HEK293T (cell line): ENCODE measurements around the gene GTF3C1.

Experiments
- CTCF ChIA-PET: fragments of 350-600 bp; formaldehyde crosslinking; extraction: SDS; loops from one replicate; lab custom pipeline; 2021; ENCODE audit warnings: antibody characterized with exemption, inconsistent platforms; lab: Yijun Ruan, JAX
- POLR2A ChIA-PET: fragments of 350-600 bp; formaldehyde crosslinking; extraction: SDS; loops from one replicate; lab custom pipeline; 2020; ENCODE audit warnings: antibody characterized with exemption, inconsistent platforms; lab: Yijun Ruan, JAX
- DNase-seq: peaks from one replicate; pipeline ENCODE4 v3.0.0; 2012; ENCODE audit warnings: mixed read lengths; ENCODE audit errors: extremely low spot score
- ARNT ChIP-seq: fragments of 450-650 bp; IDR thresholded peaks from 2 replicates; pipeline ENCODE4 v1.6.1; 2017; ENCODE audit warnings: mild to moderate bottlenecking
- BHLHE40 ChIP-seq: fragments of 450-650 bp; IDR thresholded peaks from 2 replicates; pipeline ENCODE4 v1.6.1; 2016; ENCODE audit warnings: mild to moderate bottlenecking, moderate library complexity, borderline replicate concordance
- CTBP1 ChIP-seq: fragments of 450-650 bp; IDR thresholded peaks from 2 replicates; pipeline ENCODE4 v1.6.1; 2016; ENCODE audit warnings: borderline replicate concordance
- ELF4 ChIP-seq: fragments of 450-650 bp; IDR thresholded peaks from 2 replicates; pipeline ENCODE4 v1.6.1; 2017; ENCODE audit warnings: antibody characterized with exemption
- FOXA1 ChIP-seq: fragments of 450-650 bp; IDR thresholded peaks from 2 replicates; pipeline ENCODE4 v1.6.1; 2016; ENCODE audit warnings: mild to moderate bottlenecking
- FOXK2 ChIP-seq: fragments of 450-650 bp; IDR thresholded peaks from 2 replicates; pipeline ENCODE4 v1.6.1; 2016; ENCODE audit warnings: mild to moderate bottlenecking
- FOXM1 ChIP-seq: fragments of 450-650 bp; IDR thresholded peaks from 2 replicates; pipeline ENCODE4 v1.6.1; 2017; ENCODE audit warnings: mild to moderate bottlenecking, borderline replicate concordance
- HDGF ChIP-seq: fragments of 450-650 bp; IDR thresholded peaks from 2 replicates; pipeline ENCODE4 v1.6.1; 2017; ENCODE audit warnings: antibody characterized with exemption, borderline replicate concordance
- L3MBTL2 ChIP-seq: fragments of 450-650 bp; conservative IDR thresholded peaks from 2 replicates; pipeline ENCODE4 v1.6.1; 2016; ENCODE audit warnings: mild to moderate bottlenecking
- LEF1 ChIP-seq: fragments of 450-650 bp; IDR thresholded peaks from 2 replicates; pipeline ENCODE4 v1.6.1; 2017; ENCODE audit warnings: mild to moderate bottlenecking, borderline replicate concordance
- NFRKB ChIP-seq: fragments of 450-650 bp; IDR thresholded peaks from 2 replicates; pipeline ENCODE4 v1.6.1; 2016; ENCODE audit warnings: mild to moderate bottlenecking, moderate library complexity
- SP1 ChIP-seq: fragments of 450-650 bp; IDR thresholded peaks from 2 replicates; pipeline ENCODE4 v1.6.1; 2017
- SUZ12 ChIP-seq: fragments of 450-650 bp; IDR thresholded peaks from 2 replicates; pipeline ENCODE4 v1.6.1; 2016; ENCODE audit warnings: mild to moderate bottlenecking
- TARDBP ChIP-seq: fragments of 450-650 bp; IDR thresholded peaks from 2 replicates; pipeline ENCODE4 v1.6.1; 2016
- ZNF384 ChIP-seq: fragments of 450-650 bp; IDR thresholded peaks from 2 replicates; pipeline ENCODE4 v1.6.1; 2016
- TF ChIP-seq, protein P1 (sequence below): fragments of 450-650 bp; IDR thresholded peaks from 2 replicates; pipeline ENCODE4 v1.6.1; 2016

GTF3C1 gene

GRCh38 chr16:27444015-27444414 lies 105.7 kb downstream of the GTF3C1 start:
- no peak for TF ChIP-seq NFRKB
- TF ChIP-seq FOXM1: no peak
- TF ChIP-seq, protein P1, sequence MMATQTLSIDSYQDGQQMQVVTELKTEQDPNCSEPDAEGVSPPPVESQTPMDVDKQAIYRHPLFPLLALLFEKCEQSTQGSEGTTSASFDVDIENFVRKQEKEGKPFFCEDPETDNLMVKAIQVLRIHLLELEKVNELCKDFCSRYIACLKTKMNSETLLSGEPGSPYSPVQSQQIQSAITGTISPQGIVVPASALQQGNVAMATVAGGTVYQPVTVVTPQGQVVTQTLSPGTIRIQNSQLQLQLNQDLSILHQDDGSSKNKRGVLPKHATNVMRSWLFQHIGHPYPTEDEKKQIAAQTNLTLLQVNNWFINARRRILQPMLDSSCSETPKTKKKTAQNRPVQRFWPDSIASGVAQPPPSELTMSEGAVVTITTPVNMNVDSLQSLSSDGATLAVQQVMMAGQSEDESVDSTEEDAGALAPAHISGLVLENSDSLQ: no peak
- TF ChIP-seq SP1: no peak
- TF ChIP-seq ARNT: no peak
- TF ChIP-seq FOXA1: no peak
- TF ChIP-seq ELF4: no peak
- TF ChIP-seq FOXK2: no peak
- TF ChIP-seq BHLHE40: no peak
- TF ChIP-seq LEF1: no peak
- TF ChIP-seq HDGF: no peak
- no peak for TF ChIP-seq ZNF384
- DNase-seq: no peak
- ChIA-PET POLR2A (no interaction called here), CTCF (no interaction called here)

DNA sequence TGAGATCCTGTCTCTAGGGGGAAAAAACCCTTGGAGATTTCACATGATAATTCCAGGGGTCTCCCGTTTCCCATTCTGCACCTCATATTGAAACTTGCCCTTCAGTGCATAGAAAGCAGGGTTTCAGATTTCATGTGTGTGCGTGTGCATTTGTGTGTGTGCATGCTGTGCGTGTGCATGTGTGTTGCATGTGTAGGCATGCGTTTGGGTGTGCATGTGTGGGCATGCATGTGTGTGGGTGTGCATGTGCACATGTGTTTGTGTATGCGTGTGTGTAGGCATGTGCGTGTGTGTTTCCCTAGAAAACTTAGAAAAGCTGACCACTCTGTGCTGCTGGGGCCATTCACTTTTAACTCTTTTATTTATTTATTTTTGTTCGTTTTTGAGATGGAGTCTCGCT lies 107.7 kb downstream of the GTF3C1 start:
- no peak for DNase-seq
- ChIA-PET CTCF (no interaction called here), POLR2A (no interaction called here)
- no peak for TF ChIP-seq ZNF384
- no peak for TF ChIP-seq CTBP1
- TF ChIP-seq LEF1: no peak
- no peak for TF ChIP-seq TARDBP
- TF ChIP-seq L3MBTL2: no peak
- TF ChIP-seq FOXM1: no peak
- TF ChIP-seq ARNT: no peak
- TF ChIP-seq FOXK2: no peak
- TF ChIP-seq SP1: no peak
- no peak for TF ChIP-seq FOXA1
- no peak for TF ChIP-seq BHLHE40
- no peak for TF ChIP-seq NFRKB
- TF ChIP-seq, protein P1: no peak
- no peak for TF ChIP-seq ELF4
- TF ChIP-seq SUZ12: no peak
- TF ChIP-seq HDGF: no peak

GRCh38 chr16:27441276-27441675 lies 108.4 kb downstream of the GTF3C1 start:
- ChIA-PET CTCF (no interaction called here), POLR2A (no interaction called here)
- no peak for DNase-seq
- TF ChIP-seq SP1 (no peak), TARDBP (no peak), ELF4 (no peak), ZNF384 (no peak), CTBP1 (no peak), FOXK2 (no peak), FOXM1 (no peak), BHLHE40 (no peak), LEF1 (no peak), ARNT (no peak), HDGF (no peak)
- TF ChIP-seq, protein P1: no peak

DNA sequence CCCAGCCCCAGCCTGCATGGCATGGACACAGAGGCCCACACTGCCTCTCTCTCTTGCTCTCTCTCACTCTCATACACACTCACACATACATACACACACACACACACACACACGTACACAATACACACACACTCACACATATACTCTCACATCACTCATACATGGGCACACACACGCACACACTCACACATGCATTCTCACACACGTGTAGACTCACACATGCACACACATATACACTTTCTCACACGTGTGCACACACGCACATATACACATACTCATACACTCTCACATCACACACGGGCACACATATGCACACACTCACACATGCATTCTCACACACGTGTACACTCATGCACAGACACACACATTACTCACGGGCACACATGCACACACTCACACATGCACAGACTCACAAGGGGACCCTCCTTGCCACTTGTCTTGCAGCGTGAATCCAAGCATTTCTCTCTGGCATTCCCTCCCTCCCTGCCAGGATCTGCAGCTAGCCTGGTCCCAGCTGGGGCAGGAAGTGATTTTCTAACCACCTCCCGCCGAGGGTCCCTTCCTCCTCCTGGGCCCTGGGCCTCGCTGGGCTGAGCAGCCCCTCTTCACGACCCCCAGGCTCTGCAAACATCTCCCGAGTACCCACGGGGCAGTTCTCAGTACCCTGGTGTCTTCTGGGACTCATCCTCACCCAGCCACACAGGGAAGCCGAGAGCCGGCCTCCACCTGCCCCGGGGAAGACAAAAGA lies 110.3 kb downstream of the GTF3C1 start:
- DNase-seq: no peak
- POLR2A ChIA-PET: no interaction called here
- no peak for TF ChIP-seq FOXA1
- no peak for TF ChIP-seq L3MBTL2
- no peak for TF ChIP-seq NFRKB
- TF ChIP-seq ARNT: no peak
- TF ChIP-seq ELF4: no peak
- TF ChIP-seq SP1: no peak
- TF ChIP-seq FOXM1: no peak
- no peak for TF ChIP-seq CTBP1
- TF ChIP-seq ZNF384: no peak
- TF ChIP-seq LEF1: no peak
- no peak for TF ChIP-seq HDGF
- TF ChIP-seq SUZ12: no peak
- no peak for TF ChIP-seq BHLHE40
- no peak for TF ChIP-seq TARDBP
- TF ChIP-seq FOXK2: no peak
- TF ChIP-seq, protein P1: no peak
- CTCF ChIA-PET: no interaction called here

DNA sequence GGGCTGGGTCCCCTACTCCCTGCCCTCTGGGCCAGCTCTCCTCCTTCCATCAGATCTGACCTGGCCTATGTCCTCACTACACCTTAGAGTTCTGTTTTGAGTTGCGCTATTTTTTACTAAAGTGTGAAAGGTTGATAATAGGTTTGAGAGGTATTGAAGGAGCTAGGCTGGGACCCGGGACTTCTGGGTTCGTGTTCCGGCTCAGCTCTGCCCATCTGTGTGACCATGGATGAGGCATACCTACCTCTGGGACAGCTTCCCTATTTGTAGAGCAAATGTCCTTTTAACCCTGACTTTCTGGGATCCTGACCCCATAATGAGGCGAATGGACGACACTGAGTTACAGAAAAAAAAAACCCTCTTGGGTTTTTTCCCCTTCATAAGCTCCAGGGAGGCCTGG lies 111.8 kb downstream of the GTF3C1 start:
- CTCF ChIA-PET: no interaction called here
- DNase-seq: no peak
- TF ChIP-seq LEF1 (no peak), ELF4 (no peak), FOXA1 (no peak), ZNF384 (no peak), TARDBP (no peak), NFRKB (no peak), ARNT (no peak), BHLHE40 (no peak), L3MBTL2 (no peak), SUZ12 (no peak), FOXK2 (no peak), CTBP1 (no peak)
- POLR2A ChIA-PET: no interaction called here
